Measurements from ENCODE around the gene SLC16A1.
"Not testable (repeated sequence)": the region's sequence is repeated elsewhere in the genome, so short reads cannot be mapped to it uniquely, and the experiment has no call there.

SLC16A1 gene

DNA sequence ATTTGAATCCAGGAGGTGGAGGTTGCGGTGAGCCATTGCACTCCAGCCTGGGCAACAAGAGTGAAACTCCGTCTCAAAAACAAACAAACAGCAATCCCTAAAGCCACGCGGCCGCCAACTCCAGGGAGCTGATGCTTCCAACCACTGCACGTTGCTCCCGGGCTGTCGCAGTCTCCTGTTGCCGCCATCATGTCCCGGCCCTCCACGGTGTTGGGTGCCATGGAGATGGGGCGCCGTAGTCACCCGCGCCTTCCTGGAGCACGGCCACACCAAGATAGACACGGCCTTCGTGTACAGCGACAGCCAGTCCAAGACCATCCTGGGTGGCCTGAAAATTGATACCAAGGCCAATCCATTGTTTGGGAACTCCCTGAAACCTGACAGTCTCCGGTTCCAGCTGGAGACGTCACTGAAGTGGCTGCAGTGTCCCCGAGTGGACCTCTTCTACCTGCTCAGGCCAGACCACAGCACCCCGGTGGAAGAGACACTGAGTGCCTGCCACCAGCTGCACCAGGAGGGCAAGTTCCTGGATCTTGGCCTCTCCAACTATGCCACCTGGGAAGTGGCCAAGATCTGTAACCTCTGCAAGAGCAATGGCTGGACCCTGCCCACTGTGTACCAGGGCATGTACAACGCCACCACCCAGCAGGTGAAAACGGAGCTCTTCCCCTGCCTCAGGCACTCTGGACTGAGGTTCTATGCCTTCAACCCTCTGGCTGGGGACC is 32.6 kb downstream of the SLC16A1 start:
- DNase-seq = no peak

GRCh38 chr1:112911506-112912220 is 44.3 kb downstream of the SLC16A1 start:
- DNase-seq = no peak

DNA sequence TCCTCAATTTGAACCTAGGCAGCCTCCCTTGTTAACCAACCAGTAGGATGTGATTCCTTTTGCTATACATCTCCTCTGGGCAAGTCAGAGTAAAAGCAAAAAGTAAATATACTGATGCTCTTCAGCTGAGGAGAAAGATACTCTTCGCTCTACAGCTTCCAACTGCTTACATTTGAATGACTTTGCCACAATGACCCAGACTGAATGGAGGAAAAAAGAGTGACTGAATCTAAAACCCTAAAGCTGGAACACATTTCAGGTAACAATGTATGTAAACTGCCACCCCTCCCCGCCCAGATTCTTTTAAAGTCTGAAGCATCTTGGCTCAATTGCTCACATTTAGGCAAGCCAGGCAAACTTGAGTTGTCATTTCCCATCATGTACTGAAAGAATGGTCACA is 46.1 kb downstream of the SLC16A1 start:
- DNase-seq = no peak

DNA sequence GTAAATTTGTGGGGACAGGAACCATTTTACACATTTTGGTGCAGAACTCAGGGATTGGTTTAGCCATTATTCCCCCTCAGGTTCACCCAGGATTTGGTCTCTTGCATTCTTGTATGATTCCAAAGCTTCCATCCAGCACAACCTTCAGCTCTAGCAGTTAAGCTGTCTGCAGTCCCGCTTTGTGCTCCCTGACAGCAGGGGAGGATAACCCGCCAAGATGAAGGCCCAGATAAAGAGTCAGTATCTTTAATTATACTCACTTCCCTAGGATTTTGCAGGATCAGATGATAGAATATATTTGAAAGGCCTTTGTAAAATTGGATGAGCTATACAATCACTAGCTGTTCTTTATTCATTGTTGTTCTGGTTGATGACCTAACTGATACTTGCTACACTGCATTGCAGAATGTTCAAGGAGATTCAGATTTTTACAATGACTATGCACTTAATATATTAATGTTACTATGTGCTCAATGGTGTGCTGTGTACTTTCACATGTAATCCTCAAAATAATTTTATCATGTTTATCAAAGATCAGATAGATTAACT is 49.8 kb downstream of the SLC16A1 start:
- no peak for DNase-seq

GRCh38 chr1:112905395-112906149 is 50.4 kb downstream of the SLC16A1 start:
- DNase-seq = no peak

DNA sequence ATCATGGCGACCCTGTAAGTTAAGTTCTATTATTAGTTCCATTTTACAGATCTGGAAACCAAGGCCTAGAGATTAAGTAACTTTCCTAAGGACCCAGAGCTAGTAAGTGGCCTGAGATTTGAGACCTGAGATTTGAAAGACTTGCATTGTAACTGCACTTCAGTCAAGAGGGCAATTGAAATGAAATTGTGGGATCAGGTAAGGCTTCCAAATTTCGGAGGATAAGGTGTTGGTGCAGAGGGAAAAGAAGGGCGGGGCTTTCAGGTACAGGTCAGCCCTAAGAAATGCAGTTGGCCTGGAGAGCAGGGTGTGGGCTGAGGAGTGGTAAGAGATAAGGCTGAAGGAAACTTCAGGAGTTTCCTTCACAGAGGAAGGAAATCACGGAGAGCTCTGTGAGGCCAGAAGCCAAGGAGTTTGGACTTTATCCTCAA is 51.1 kb downstream of the SLC16A1 start:
- DNase-seq = no peak

DNA sequence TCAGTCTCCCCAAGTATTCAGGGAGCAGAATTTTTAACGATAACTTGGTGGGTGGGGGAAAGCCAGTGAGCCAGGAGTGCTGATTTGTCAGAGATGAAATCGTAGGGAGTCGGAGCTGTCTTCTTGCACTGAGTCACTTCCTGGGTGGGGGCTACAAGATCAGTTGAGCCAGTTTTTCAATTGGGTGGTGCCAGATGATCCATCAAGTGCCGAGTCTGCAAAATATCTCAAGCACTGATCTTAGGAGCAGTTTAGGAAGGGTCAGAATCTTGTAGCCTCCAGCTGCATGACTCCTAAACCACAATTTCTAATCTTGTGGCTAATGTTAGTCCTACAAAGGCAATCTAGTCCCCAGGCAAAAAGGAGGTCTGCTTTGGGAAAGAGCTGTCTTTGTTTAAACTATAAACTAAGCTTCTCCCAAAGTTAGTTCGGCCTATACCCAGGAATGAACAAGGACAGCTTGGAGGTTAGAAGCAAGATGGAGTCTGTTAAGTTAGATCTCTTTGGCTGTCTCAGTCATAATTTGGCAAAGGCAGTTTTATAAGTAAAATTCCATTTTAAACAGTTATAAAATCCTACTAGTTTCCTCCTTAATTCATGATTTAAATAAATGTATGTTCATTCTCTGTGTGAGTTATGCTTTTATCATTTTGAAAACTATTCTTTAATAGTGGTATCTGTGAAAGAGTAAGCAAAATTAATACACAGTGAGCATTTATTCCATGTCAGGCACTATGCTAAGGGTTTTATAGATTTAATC is 51.7 kb downstream of the SLC16A1 start:
- peak; percentile 24 for DNase-seq

- DNase-seq = no peak
Observed at GRCh38 chr1:112902221-112902620, 53.8 kb downstream of the SLC16A1 start.

DNA sequence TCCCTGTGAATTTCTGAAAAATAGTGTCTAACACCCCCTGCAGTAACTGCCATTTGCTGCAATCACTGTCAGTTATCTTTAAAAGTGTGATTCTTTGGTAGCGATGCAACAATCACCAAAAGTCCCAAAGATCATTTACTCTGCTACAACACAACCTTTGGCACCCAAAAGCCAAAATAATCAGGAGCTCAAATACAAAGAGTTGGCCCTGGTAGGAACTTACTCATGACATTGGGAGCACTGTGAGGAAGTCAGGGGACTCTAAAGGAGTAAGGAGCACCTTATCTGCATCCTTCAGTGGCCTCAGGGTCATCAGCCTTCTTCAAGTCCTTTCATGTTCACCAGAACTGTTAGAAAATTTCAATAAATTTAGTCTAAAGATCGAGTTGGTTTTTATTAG is 54.6 kb downstream of the SLC16A1 start:
- no peak for DNase-seq

DNA sequence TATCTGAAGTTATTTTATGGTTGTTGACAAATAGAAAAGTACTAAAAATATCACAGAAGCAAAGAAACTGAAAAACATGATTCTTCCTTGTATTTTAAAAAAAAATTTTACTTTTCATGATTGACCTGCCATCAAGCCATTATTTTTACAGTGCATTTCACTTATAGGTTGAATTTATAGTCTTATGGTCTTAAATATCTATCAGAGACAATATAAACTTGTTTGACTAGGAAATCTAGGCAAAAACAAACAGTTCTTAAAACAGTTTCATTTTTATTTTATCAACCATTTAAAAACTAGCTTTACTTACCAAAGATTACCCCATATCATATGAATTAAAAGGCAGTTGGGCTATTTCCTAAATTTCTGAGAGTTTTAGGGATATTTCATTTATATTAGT is 59.2 kb downstream of the SLC16A1 start:
- no peak for DNase-seq

- DNase-seq = no peak
Observed at GRCh38 chr1:112894561-112895011, 61.4 kb downstream of the SLC16A1 start.

DNA sequence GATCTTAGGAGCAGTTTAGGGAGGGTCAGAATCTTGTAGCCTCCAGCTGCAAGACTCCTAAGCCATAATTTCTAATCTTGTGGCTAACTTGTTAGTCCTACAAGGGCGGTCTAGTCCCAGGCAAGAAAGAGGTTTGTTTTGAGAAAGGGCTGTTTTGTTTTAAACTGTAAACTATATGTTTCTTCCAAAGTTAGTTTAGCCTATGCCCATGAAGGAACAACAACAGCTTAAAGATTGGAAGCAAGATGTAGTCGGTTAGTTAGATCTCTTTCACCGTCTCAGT is 62.0 kb downstream of the SLC16A1 start:
- DNase-seq = no peak

- DNase-seq = no peak
Observed at GRCh38 chr1:112893288-112894009, 62.5 kb downstream of the SLC16A1 start.

DNA sequence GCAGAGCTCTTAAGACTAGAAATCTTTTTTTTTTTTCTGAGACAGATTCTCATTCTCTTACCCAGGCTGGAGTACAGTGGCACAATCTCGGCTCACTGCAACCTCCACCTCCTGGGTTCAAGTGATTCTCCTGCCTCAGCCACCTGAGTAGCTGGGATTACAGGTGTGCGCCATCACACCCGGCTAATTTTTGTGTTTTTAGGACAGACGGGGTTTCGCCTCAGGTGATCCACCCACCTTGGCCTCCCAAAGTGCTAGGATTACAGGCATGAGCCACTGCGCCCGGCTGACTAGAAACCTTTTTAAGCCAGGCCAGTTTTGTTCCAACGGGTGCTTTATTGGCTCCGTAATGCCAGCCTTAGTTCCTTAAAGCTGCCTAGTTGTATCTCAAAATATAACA is 66.1 kb downstream of the SLC16A1 start:
- not testable (repeated sequence) for DNase-seq

DNA sequence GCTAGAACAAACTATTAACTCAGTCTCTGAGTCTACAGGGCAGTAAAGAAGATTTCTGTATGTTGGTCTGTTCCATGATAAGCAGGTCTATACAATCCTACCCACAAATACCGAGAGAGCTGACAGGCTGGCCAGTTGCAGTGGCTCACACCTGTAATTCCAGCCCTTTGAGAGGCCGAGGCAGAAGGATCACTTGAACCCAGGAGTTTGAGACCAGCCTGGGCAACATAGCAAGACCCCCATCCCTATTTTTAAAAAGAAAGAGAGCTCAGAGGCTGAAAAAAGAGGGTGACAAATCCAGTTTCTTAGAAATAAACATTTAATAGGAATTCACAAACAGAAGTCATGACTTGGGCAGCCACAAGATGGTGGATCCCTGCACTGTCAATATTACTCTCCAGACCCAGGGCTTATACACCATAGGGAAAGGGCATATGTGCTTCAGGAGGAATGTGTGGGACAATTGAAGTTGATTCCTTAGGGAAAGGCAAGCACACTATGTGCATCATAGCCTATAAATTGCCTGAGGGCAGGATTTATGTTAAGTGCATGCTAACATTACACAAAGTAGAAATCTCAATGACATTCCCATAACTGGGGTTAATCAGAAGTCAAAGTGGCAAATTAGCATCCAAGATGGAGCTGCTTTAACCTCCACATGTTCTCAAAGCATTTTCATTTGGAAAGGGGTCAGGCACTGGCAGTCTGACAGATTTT is 66.8 kb downstream of the SLC16A1 start:
- no peak for DNase-seq

- no peak for DNase-seq
Observed at GRCh38 chr1:112888630-112889029, 67.4 kb downstream of the SLC16A1 start.

GRCh38 chr1:112887599-112888283 is 68.3 kb downstream of the SLC16A1 start:
- no peak for DNase-seq

DNA sequence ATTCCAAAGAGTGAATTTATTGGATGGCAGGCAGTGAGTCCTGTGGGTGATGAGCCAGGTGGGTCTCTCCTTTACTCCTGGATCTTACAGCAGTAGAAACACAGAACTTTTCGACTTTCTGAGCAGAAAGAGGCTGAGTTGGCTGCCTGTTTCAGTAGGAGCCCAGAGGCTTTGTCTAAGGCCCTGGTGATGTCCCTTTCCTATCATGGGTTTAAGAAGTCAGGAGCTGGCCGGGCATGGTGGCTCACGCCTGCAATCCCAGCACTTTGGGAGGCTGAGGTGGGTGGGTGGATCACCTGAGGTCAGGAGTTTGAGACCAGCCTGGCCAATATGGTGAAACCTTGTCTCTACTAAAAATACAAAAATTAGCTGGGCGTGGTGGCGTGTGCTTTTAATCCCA is 71.0 kb downstream of the SLC16A1 start:
- DNase-seq = not testable (repeated sequence)

- no peak for DNase-seq
Observed at GRCh38 chr1:112882271-112882744, 73.7 kb downstream of the SLC16A1 start.

- DNase-seq = no peak
Observed at GRCh38 chr1:112881742-112882127, 74.3 kb downstream of the SLC16A1 start.

DNA sequence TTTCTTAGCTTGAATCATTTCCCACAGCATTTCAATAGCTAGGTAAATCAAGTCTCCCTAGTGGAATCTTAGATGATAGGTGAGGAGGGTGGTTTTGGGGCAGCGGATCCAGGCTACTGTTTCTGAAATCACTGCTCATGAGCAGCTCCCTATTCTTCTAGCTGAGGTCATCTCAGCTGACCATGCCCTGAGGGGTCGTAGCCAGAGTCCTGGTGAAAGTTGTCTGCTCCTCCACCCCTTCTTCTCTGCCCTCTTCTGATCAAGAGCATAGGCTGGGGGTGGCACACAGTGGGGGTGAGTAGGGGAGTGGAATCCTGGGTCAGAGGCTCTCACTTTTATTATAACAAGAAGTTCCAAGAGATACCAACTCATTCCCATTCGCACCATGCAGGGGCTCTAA is 76.2 kb downstream of the SLC16A1 start:
- no peak for DNase-seq
